Esophagus muscularis mucosa (tissue), 4 donors: ENCODE data around the gene CALML6. TPM values are rescaled to one million over a fixed set of nuclear protein-coding genes. Genes with fewer than 3 reads are reported as not detected.

Experiments used
- DNase-seq: peaks from one replicate; pipeline ENCODE4 v3.0.0-alpha.2; 2017; ENCODE audit errors: extremely low spot score
- H3K27ac ChIP-seq, 4 donors: fragments of 200-600 bp; sonication (generic); replicated peaks in 1 of 4; 1 replicate in 3 of 4; 2 replicates in 1 of 4; pipeline ENCODE4 v1.5.1; 2016 to 2019; ENCODE audit warnings: mild to moderate bottlenecking in 1 of 4
- H3K27me3 ChIP-seq, 4 donors: fragments of 200-600 bp; sonication (generic); one replicate each; pipeline versions ENCODE4 v1.5.1 to v1.6.0; 2016 to 2019
- H3K36me3 ChIP-seq, 4 donors: fragments of 200-600 bp; sonication (generic); one replicate each; pipeline ENCODE4 v1.5.1; 2016 to 2019
- H3K4me1 ChIP-seq, 4 donors: fragments of 200-600 bp; sonication (generic); one replicate each; pipeline ENCODE4 v1.5.1; 2016 to 2019
- H3K4me3 ChIP-seq, 4 donors: fragments of 200-600 bp; sonication (generic); 1 replicate in 2 of 4; 2 replicates in 2 of 4; pipeline ENCODE4 v1.5.1; 2016 to 2019; ENCODE audit warnings: mild to moderate bottlenecking in 4 of 4, moderate library complexity in 1 of 4
- H3K9me3 ChIP-seq, 4 donors: fragments of 200-600 bp; sonication (generic); 1 replicate in 3 of 4; 2 replicates in 1 of 4; pipeline ENCODE4 v1.5.1; 2016 to 2019
- EP300 ChIP-seq: sonication (generic); formaldehyde crosslinking; IDR thresholded peaks from one replicate; pipeline ENCODE4 v1.6.1; 2017; ENCODE audit warnings: antibody characterized with exemption
- POLR2A ChIP-seq: fragments of 450-650 bp; IDR thresholded peaks from one replicate; pipeline ENCODE4 v1.6.1; 2017; ENCODE audit warnings: antibody characterized with exemption, moderate library complexity, mild to moderate bottlenecking, low read depth
- POLR2AphosphoS5 ChIP-seq, 2 donors: sonication (generic); formaldehyde crosslinking; IDR thresholded peaks; one replicate each; pipeline ENCODE4 v1.6.1; 2017; ENCODE audit warnings: antibody characterized with exemption in 2 of 2
- WGBS: methylation state at CpG from one replicate; pipeline ENCODE4 v1.1.5; 2018; 5-methylcytosine and 5-hydroxymethylcytosine counted together
- intact Hi-C: fragments of 100-400 bp; cut with DNase I; formaldehyde crosslinking; loops from one replicate; pipeline ENCODE4 v1.15.1; 2023
- total RNA-seq, 4 donors: library from RNA; depleted of rRNA; stranded (reverse); fragments of >200 nt; gene quantifications; one replicate each; pipeline versions ENCODE4 v1.1.0 to v1.2.1, GENCODE V29; 2016
- TF ChIP-seq, protein P1 (sequence below), 3 experiments: fragments of 200-600 bp in 2 of 3; fragments of 450-650 bp in 1 of 3; sonication (generic) in 2 of 3; IDR thresholded peaks; one replicate each; pipeline ENCODE4 v1.5.1; 2017 to 2019; ENCODE audit warnings: antibody characterized with exemption in 3 of 3, mild to moderate bottlenecking in 2 of 3, moderate library complexity in 1 of 3

Gene CALML6
- total RNA-seq, 4 donors from 2014 or later, result not detected

DNA sequence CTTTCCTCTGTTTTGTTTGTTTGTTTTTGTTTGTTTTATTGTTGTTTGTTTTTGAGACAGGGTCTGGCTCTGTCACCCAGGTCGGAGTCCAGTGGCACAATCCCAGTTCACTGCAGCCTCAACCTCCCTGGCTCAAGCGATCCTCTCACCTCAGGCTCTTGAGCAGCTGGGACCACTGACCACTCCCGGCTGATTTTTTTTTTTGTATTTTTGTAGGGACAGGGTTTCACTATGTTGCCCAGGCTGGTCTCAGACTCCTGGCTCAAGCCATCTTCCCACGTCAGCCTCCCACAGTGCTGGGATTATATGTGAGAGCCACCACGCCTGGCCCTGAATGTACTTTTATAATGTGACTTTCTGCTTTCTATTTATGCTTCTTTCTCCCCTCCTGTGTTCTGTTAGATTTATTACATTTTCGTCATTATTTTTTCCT is 5.0 kb upstream of the CALML6 start:
- 81% methylated on average over 6 of the region's 6 CpGs for WGBS
- Histone ChIP-seq H3K36me3 (no peaks in the 10 kb centered on the region), H3K4me3 (peak overlapping the region in 3 of 4 donors; percentile 71 to 87 (median 84)), H3K27me3 (peaks cover 0 to 9% (median 0%) of the 10 kb centered on the region in 4 donors), H3K9me3 (no peaks in the 10 kb centered on the region), H3K27ac (peak overlapping the region; percentile 86 to 95 (median 92)), H3K4me1 (peaks cover 28 to 38% (median 34%) of the 10 kb centered on the region in 4 donors)
- TF ChIP-seq, protein P1, sequence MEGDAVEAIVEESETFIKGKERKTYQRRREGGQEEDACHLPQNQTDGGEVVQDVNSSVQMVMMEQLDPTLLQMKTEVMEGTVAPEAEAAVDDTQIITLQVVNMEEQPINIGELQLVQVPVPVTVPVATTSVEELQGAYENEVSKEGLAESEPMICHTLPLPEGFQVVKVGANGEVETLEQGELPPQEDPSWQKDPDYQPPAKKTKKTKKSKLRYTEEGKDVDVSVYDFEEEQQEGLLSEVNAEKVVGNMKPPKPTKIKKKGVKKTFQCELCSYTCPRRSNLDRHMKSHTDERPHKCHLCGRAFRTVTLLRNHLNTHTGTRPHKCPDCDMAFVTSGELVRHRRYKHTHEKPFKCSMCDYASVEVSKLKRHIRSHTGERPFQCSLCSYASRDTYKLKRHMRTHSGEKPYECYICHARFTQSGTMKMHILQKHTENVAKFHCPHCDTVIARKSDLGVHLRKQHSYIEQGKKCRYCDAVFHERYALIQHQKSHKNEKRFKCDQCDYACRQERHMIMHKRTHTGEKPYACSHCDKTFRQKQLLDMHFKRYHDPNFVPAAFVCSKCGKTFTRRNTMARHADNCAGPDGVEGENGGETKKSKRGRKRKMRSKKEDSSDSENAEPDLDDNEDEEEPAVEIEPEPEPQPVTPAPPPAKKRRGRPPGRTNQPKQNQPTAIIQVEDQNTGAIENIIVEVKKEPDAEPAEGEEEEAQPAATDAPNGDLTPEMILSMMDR (IDR thresholded peaks at IDR 0.05), result no peak
- TF ChIP-seq EP300 (no peak), POLR2AphosphoS5 (IDR thresholded peaks at IDR 0.05) (no peak), POLR2A (no peak)
- no peak for DNase-seq
- intact Hi-C loops, result no loop called here

DNA sequence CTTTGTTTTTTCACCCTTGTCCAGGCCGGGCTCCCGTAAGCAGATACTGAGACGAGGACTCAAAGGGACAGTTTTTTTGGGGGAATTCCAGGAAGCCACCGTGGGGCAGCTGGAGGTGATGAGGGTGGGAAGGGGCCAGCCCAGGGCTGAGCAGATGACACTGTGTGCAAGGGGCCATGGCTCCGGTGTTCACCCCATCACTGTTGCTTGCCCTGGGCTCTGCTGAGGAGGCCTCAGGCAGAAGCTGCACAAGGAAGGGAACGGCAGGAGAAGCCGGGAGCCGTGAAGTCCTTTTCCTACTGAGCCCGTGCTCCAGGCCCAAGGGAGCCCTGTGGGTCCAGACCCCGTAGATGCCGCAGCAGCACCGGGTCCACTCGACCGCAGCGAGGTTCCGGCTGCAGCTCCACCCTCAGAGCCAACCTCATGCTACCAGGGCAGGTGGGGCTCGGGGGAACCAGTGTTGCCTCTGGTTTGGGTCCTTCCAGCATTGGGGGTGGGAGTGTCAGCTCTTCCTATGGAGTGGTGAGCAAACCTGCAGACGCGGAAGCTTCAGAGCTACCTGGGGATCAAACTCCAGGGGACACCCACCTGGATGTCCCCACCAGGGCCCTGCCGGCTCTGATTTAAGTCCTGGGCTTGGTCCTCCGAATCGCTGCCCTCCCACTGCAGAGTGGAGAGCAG is 4.3 kb upstream of the CALML6 start:
- Histone ChIP-seq H3K27me3 (peaks cover 0 to 9% (median 0%) of the 10 kb centered on the region in 4 donors), H3K27ac (no peak overlapping the region), H3K9me3 (no peaks in the 10 kb centered on the region), H3K36me3 (no peaks in the 10 kb centered on the region), H3K4me3 (no peak overlapping the region), H3K4me1 (peaks cover 28 to 37% (median 33%) of the 10 kb centered on the region in 4 donors)
- intact Hi-C loops, result no loop called here
- no peak for DNase-seq
- no peak for TF ChIP-seq POLR2AphosphoS5 (IDR thresholded peaks at IDR 0.05)
- TF ChIP-seq, protein P1 (IDR thresholded peaks at IDR 0.05), result no peak
- TF ChIP-seq EP300, result no peak
- no peak for TF ChIP-seq POLR2A
- WGBS, result 98% methylated on average over 10 of the region's 22 CpGs

DNA sequence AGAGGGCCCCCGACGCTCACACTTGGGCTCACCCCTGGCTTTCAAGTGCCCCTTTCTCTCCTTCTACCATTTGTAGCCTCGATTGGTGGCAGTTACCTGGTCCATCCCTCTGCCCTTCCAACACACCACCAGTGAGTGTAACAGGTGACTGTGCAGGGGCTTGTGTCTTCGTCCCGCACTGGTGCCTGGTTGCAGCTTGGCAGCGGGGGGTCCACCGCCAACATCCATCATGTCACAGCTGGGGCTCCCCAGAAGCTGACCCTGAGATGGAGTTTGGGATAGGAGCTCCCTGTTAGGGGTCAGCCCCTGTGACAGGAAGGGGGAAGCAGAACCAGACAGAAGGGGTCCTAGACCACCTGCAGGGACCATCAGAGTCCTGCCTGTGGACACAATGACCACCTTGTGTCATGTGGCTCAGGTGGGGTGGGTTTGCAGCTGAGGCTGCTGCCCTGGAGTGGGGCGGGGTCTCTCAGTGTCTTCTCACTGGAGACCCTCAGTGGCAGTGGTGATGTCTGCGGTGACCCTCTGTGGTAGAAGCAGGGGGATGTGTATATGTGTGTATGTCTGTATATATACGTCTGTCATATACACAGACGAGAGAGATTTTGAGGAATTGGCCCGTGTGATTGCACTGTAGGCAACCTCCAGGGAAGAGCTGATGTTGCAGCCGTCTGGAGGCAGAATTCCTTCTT is 3.6 kb upstream of the CALML6 start:
- Histone ChIP-seq H3K36me3 (no peaks in the 10 kb centered on the region), H3K27ac (no peak overlapping the region), H3K9me3 (no peaks in the 10 kb centered on the region), H3K27me3 (peaks cover 0 to 9% (median 0%) of the 10 kb centered on the region in 4 donors), H3K4me1 (peaks cover 21 to 30% (median 26%) of the 10 kb centered on the region in 4 donors), H3K4me3 (no peak overlapping the region)
- 73% methylated on average over 7 of the region's 13 CpGs for WGBS
- TF ChIP-seq POLR2AphosphoS5 (IDR thresholded peaks at IDR 0.05) (no peak), EP300 (no peak), POLR2A (no peak)
- TF ChIP-seq, protein P1 (IDR thresholded peaks at IDR 0.05), result no peak
- no peak for DNase-seq
- intact Hi-C loops, result no loop called here

DNA sequence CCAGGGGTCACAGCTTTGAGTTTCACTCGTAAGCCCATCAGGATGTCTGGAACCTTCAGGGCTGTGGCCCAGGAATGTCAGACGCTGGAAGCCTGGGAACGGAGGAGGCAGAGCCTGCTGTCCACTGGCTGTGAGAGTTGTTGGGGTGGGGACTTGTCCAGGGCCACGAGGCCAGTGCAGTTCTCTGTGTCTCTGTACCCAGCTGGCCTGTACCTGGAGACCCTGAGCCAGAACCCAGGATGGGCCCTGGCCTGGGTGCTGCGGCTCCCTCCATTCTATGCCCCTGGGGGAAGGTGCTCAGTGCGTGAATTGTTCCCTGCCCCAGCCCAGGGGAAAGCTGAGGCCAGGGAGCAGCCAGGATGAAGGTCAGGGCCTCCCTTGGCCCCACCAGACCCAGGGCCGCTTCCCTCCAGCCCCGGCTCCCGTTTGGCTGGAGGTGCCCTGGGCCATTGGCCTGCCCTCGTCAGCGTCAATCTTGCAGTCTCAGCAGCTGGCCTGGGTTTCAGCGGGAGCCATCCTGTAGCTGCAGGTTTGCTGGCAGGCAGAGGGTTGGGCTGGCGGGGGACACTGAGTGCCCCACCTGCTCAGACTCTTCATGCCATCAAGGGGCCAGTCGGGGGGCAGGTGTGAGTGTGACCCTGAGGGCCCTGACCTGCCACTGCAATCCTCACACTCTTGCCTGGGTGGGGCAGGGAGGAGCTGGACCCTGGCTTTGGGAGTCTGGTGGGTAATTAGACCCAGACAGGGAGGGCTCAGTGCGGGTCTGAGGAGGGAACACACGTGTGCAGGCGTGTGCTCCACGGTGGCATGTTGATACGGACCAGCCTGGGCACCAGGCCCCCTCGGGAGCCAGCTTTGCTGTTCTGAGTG is 724 bp upstream of the CALML6 start:
- no peak overlapping the region for H3K4me3 ChIP-seq
- peaks cover 16 to 25% (median 22%) of the 10 kb centered on the region in 4 donors for H3K4me1 ChIP-seq
- 68% methylated on average over 17 of the region's 20 CpGs for WGBS
- no peak for DNase-seq
- intact Hi-C loops, result no loop called here
- H3K36me3 ChIP-seq, result no peaks in the 10 kb centered on the region
- peaks cover 0 to 9% (median 0%) of the 10 kb centered on the region in 4 donors for H3K27me3 ChIP-seq
- no peak overlapping the region for H3K27ac ChIP-seq
- H3K9me3 ChIP-seq, result no peaks in the 10 kb centered on the region
- TF ChIP-seq, protein P1 (IDR thresholded peaks at IDR 0.05), result no peak
- no peak for TF ChIP-seq EP300
